SK-N-SH treated with all-trans-retinoic acid at 6 μM for 48 hours (cell line): Measurements from ENCODE around the gene CPZ.

ENCODE experiments used
- ATAC-seq: fragments of 200-7000 bp; cut with Tn5 transposase; 3 replicates; pipeline ENCODE4 v1.9.1; 2020; ENCODE audit warnings: mild to moderate bottlenecking, moderate library complexity
- CREB5 ChIP-seq: fragments of 250-450 bp; sonication (Bioruptor Pico); IDR thresholded peaks from 2 replicates; pipeline ENCODE4 v1.5.1; 2020; ENCODE audit warnings: low read depth, mild to moderate bottlenecking, moderate library complexity
- CSDC2 ChIP-seq: fragments of 250-450 bp; sonication (Bioruptor Pico); IDR thresholded peaks from 2 replicates; pipeline ENCODE4 v1.5.0; 2020; ENCODE audit warnings: mild to moderate bottlenecking, moderate library complexity
- CSRNP3 ChIP-seq: fragments of 250-450 bp; sonication (Bioruptor Pico); IDR thresholded peaks from 2 replicates; pipeline ENCODE4 v1.5.1; 2021; ENCODE audit warnings: mild to moderate bottlenecking, moderate library complexity
- GLIS3 ChIP-seq: fragments of 250-450 bp; sonication (Bioruptor Pico); IDR thresholded peaks from 2 replicates; pipeline ENCODE4 v1.5.0; 2020; ENCODE audit warnings: mild to moderate bottlenecking, moderate library complexity
- OSR1 ChIP-seq: fragments of 250-450 bp; sonication (Bioruptor Pico); IDR thresholded peaks from 2 replicates; pipeline ENCODE4 v1.8.0; 2022; ENCODE audit warnings: moderate library complexity, mild to moderate bottlenecking, inconsistent platforms
- POU6F1 ChIP-seq: fragments of 250-450 bp; sonication (Bioruptor Pico); IDR thresholded peaks from 2 replicates; pipeline ENCODE4 v1.8.0; 2021; ENCODE audit warnings: low read depth, mild to moderate bottlenecking, moderate library complexity, borderline replicate concordance
- RARB ChIP-seq: fragments of 250-450 bp; sonication (Bioruptor Pico); IDR thresholded peaks from 2 replicates; pipeline ENCODE4 v1.8.0; 2021; ENCODE audit warnings: mild to moderate bottlenecking, moderate library complexity
- SNAI2 ChIP-seq: fragments of 250-450 bp; sonication (Bioruptor Pico); IDR thresholded peaks from 2 replicates; pipeline ENCODE4 v1.5.0; 2020; ENCODE audit warnings: mild to moderate bottlenecking, moderate library complexity
- TOX ChIP-seq: fragments of 250-450 bp; sonication (Bioruptor Pico); IDR thresholded peaks from 2 replicates; pipeline ENCODE4 v1.8.0; 2021; ENCODE audit warnings: mild to moderate bottlenecking, moderate library complexity, borderline replicate concordance
- ZFP3 ChIP-seq: fragments of 250-450 bp; sonication (Bioruptor Pico); IDR thresholded peaks from 2 replicates; pipeline ENCODE4 v1.5.0; 2020; ENCODE audit warnings: mild to moderate bottlenecking, moderate library complexity
- ZNF565 ChIP-seq: fragments of 450-650 bp; formaldehyde crosslinking; conservative IDR thresholded peaks from 2 replicates; pipeline ENCODE4 v1.5.0; 2020; ENCODE audit warnings: low read depth, mild to moderate bottlenecking, moderate library complexity
- ZNF70 ChIP-seq: fragments of 450-650 bp; formaldehyde crosslinking; IDR thresholded peaks from 2 replicates; pipeline ENCODE4 v1.5.0; 2020; ENCODE audit warnings: mild to moderate bottlenecking, moderate library complexity
- ZNF8 ChIP-seq: fragments of 450-650 bp; formaldehyde crosslinking; IDR thresholded peaks from 2 replicates; pipeline ENCODE4 v1.5.0; 2020; ENCODE audit warnings: mild to moderate bottlenecking, moderate library complexity

CPZ gene

GRCh38 chr4:8656711-8657380, 64.3 kb downstream of the CPZ start (continued):
- TF ChIP-seq ZNF70 (CRISPR knock-in tag) (no peak), ZNF565 (CRISPR knock-in tag) (no peak)

- ATAC-seq = no peak
- TF ChIP-seq ZFP3 (CRISPR knock-in tag) (no peak), CREB5 (CRISPR knock-in tag) (no peak), OSR1 (CRISPR knock-in tag) (no peak), TOX (CRISPR knock-in tag) (no peak), RARB (CRISPR knock-in tag) (no peak), CSRNP3 (no peak)
Observed at GRCh38 chr4:8657381-8658088, 65.0 kb downstream of the CPZ start.

- no peak for ATAC-seq
- TF ChIP-seq ZNF8 (CRISPR knock-in tag) (no peak), SNAI2 (CRISPR knock-in tag) (no peak), CSDC2 (CRISPR knock-in tag) (no peak), TOX (CRISPR knock-in tag) (no peak), POU6F1 (no peak), CSRNP3 (no peak)
Observed at GRCh38 chr4:8662776-8663175, 70.2 kb downstream of the CPZ start.

- TF ChIP-seq OSR1 (CRISPR knock-in tag) (no peak), ZFP3 (CRISPR knock-in tag) (peak; percentile 61; the same call in 1 of the 2 replicates)
- TF ChIP-seq, all 23 proteins: peak for 1
- ATAC-seq = no peak
Observed at GRCh38 chr4:8664031-8664805, 71.7 kb downstream of the CPZ start.

GRCh38 chr4:8664976-8665375, 72.4 kb downstream of the CPZ start:
- no peak for TF ChIP-seq ZNF565 (CRISPR knock-in tag)
- TF ChIP-seq ZNF70 (CRISPR knock-in tag) = no peak
- TF ChIP-seq CREB5 (CRISPR knock-in tag) = no peak
- no peak for TF ChIP-seq GLIS3
- no peak for TF ChIP-seq TOX (CRISPR knock-in tag)
- no peak for TF ChIP-seq POU6F1
- TF ChIP-seq, all 23 proteins: peak for 0
- no peak for ATAC-seq
